Fibroblast of skin of left quadriceps (primary cell): ENCODE measurements around the gene OPCML.

Experiments
- DNase-seq, 2 experiments: peaks; one replicate each; pipeline ENCODE4 v3.0.0-alpha.2; 2013; ENCODE audit warnings: low read depth in 2 of 2

Gene OPCML

GRCh38 chr11:133300666-133301065 is 231.6 kb downstream of the OPCML start:
- DNase-seq = no peak

- no peak for DNase-seq
Observed at GRCh38 chr11:133291780-133292179, 240.5 kb downstream of the OPCML start.

- DNase-seq = no peak
Observed at GRCh38 chr11:133285359-133285758, 246.9 kb downstream of the OPCML start.

GRCh38 chr11:133284156-133284555 is 248.1 kb downstream of the OPCML start:
- DNase-seq = no peak

- no peak for DNase-seq
Observed at GRCh38 chr11:133277886-133278285, 254.4 kb downstream of the OPCML start.

GRCh38 chr11:133271871-133272776 is 260.2 kb downstream of the OPCML start:
- no peak for DNase-seq

- DNase-seq = no peak
Observed at GRCh38 chr11:133271206-133271605, 261.1 kb downstream of the OPCML start.

- no peak for DNase-seq
Observed at GRCh38 chr11:133269267-133269666, 263.0 kb downstream of the OPCML start.

GRCh38 chr11:133266986-133267385 is 265.3 kb downstream of the OPCML start:
- no peak for DNase-seq

GRCh38 chr11:133265530-133266035 is 266.7 kb downstream of the OPCML start:
- DNase-seq = no peak

- no peak for DNase-seq
Observed at GRCh38 chr11:133263332-133263731, 269.0 kb downstream of the OPCML start.

- no peak for DNase-seq
Observed at GRCh38 chr11:133258751-133259150, 273.6 kb downstream of the OPCML start.

GRCh38 chr11:133254601-133255000 is 277.7 kb downstream of the OPCML start:
- no peak for DNase-seq

- DNase-seq = no peak
Observed at GRCh38 chr11:133253570-133253969, 278.7 kb downstream of the OPCML start.

- DNase-seq = no peak
Observed at GRCh38 chr11:133251841-133252240, 280.5 kb downstream of the OPCML start.

GRCh38 chr11:133249530-133249929 is 282.8 kb downstream of the OPCML start:
- DNase-seq = no peak

- DNase-seq = no peak
Observed at GRCh38 chr11:133249065-133249464, 283.2 kb downstream of the OPCML start.

GRCh38 chr11:133243832-133244231 is 288.5 kb downstream of the OPCML start:
- DNase-seq = no peak

- no peak for DNase-seq
Observed at GRCh38 chr11:133240908-133241655, 291.2 kb downstream of the OPCML start.

GRCh38 chr11:133239575-133239974 is 292.7 kb downstream of the OPCML start:
- no peak for DNase-seq

GRCh38 chr11:133238495-133238894 is 293.8 kb downstream of the OPCML start:
- DNase-seq = no peak

GRCh38 chr11:133238027-133238426 is 294.3 kb downstream of the OPCML start:
- no peak for DNase-seq

- DNase-seq = no peak
Observed at GRCh38 chr11:133235381-133235780, 296.9 kb downstream of the OPCML start.
